ENCODE data around the gene CALD1.

CALD1 gene

GRCh38 chr7:134829380-134829986, 50.0 kb downstream of the CALD1 start:
- DNase-seq = no peak

GRCh38 chr7:134831862-134832261, 52.4 kb downstream of the CALD1 start:
- no peak for DNase-seq

GRCh38 chr7:134832367-134832766, 52.9 kb downstream of the CALD1 start:
- DNase-seq = no peak

- DNase-seq = no peak
Measured at GRCh38 chr7:134834689-134835462, 55.4 kb downstream of the CALD1 start.

- no peak for DNase-seq
Measured at GRCh38 chr7:134835463-134835823, 56.0 kb downstream of the CALD1 start.

GRCh38 chr7:134836447-134836846, 57.0 kb downstream of the CALD1 start:
- no peak for DNase-seq

- DNase-seq = no peak
Measured at GRCh38 chr7:134839298-134839697, 59.9 kb downstream of the CALD1 start.

GRCh38 chr7:134842062-134842461, 62.6 kb downstream of the CALD1 start:
- DNase-seq = no peak

GRCh38 chr7:134842886-134843430, 63.5 kb downstream of the CALD1 start:
- no peak for DNase-seq

GRCh38 chr7:134844200-134844599, 64.8 kb downstream of the CALD1 start:
- DNase-seq = no peak

GRCh38 chr7:134845461-134845860, 66.0 kb downstream of the CALD1 start:
- peak; percentile 7 for DNase-seq

- DNase-seq = no peak
Measured at GRCh38 chr7:134847851-134848588, 68.6 kb downstream of the CALD1 start.

- no peak for DNase-seq
Measured at GRCh38 chr7:134850066-134850465, 70.6 kb downstream of the CALD1 start.

- DNase-seq = no peak
Measured at GRCh38 chr7:134851141-134851540, 71.7 kb downstream of the CALD1 start.

- no peak for DNase-seq
Measured at GRCh38 chr7:134852625-134853024, 73.2 kb downstream of the CALD1 start.

- peak; percentile 13 for DNase-seq
Measured at GRCh38 chr7:134854816-134855215, 75.4 kb downstream of the CALD1 start.

GRCh38 chr7:134855442-134855841, 76.0 kb downstream of the CALD1 start:
- DNase-seq = no peak

- DNase-seq = no peak
Measured at GRCh38 chr7:134856091-134856490, 76.7 kb downstream of the CALD1 start.

GRCh38 chr7:134856691-134857090, 77.3 kb downstream of the CALD1 start:
- no peak for DNase-seq

- no peak for DNase-seq
Measured at GRCh38 chr7:134857958-134858357, 78.5 kb downstream of the CALD1 start.

GRCh38 chr7:134859783-134860182, 80.3 kb downstream of the CALD1 start:
- no peak for DNase-seq

GRCh38 chr7:134865001-134865845, 85.8 kb downstream of the CALD1 start:
- DNase-seq = peak; percentile 48

- DNase-seq = no peak
Measured at GRCh38 chr7:134866617-134867016, 87.2 kb downstream of the CALD1 start.
